ENCODE data around the gene CALHM5. TPM values are rescaled to one million over a fixed set of nuclear protein-coding genes. Genes with fewer than 3 reads are reported as not detected.
"Not testable (repeated sequence)": the region's sequence is repeated elsewhere in the genome, so short reads cannot be mapped to it uniquely, and the experiment has no call there.

Gene CALHM5
- total RNA-seq, 1 donor from 2014 or later, result 2.2 TPM

- H3K27me3 ChIP-seq, result no peaks in the 10 kb centered on the region
- intact Hi-C loops (cut with DNase I), result no loop called here
- H3K36me3 ChIP-seq, result no peaks in the 10 kb centered on the region
- TF ChIP-seq CTCF (IDR thresholded peaks at IDR 0.05), result no peak
- no peaks in the 10 kb centered on the region for H3K4me1 ChIP-seq
- H3K27ac ChIP-seq, result no peak overlapping the region
- no peak overlapping the region for H3K4me3 ChIP-seq
- no peaks in the 10 kb centered on the region for H3K9me3 ChIP-seq
- no peak for DNase-seq (ENCODE audit: extremely low spot score in 2 of 2)
Measured at GRCh38 chr6:116491610-116492330, 19.7 kb upstream of the CALHM5 start.

DNA sequence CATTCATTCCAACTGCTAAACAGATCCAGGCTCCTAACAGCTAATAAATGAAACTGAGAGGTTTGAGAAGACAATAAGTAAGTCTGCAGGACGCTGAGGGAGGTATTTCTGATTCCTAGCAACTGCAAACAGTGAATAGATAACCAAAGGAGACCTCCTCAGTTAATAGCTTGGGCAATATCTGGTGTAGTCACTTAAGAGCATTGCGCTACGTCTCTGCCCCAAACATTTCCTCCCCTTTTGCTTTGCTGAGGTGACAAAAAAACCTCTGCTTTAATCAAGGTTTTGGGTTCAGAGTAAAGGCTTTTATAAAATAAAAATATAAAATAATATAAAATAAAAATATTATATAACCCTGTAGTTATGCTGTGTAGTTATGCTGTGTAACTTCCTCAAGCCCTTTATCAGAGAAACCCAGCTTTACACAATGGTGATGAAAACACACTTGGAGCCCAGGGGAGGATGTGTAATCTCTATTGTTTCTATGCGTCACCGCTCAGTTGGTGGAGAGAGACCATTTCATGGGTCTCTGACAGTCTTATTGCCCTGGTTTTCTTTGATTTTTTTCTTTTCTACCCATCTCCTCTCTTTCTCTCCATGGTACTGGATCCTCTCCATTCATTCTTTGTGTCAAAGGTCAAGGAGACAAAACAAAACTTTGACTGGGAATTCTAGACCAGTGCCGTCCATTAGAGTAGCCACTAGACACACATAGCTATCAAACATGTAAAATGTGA is 18.9 kb upstream of the CALHM5 start:
- Histone ChIP-seq H3K27ac (no peak overlapping the region), H3K4me3 (no peak overlapping the region), H3K9me3 (no peaks in the 10 kb centered on the region), H3K27me3 (no peaks in the 10 kb centered on the region), H3K4me1 (no peaks in the 10 kb centered on the region), H3K36me3 (no peaks in the 10 kb centered on the region)
- DNase-seq (ENCODE audit: extremely low spot score in 2 of 2), result no peak
- TF ChIP-seq CTCF (IDR thresholded peaks at IDR 0.05) (no peak), POLR2AphosphoS5 (IDR thresholded peaks at IDR 0.05; ENCODE audit: insufficient read depth in 1 of 2, low read depth in 1 of 2) (no peak), POLR2A (IDR thresholded peaks at IDR 0.05) (no peak)
- intact Hi-C loops (cut with DNase I), result no loop called here

- H3K4me1 ChIP-seq; H3K36me3 ChIP-seq; DNase-seq (ENCODE audit: extremely low spot score in 2 of 2); H3K4me3 ChIP-seq; H3K9me3 ChIP-seq; H3K27ac ChIP-seq; H3K27me3 ChIP-seq; intact Hi-C loops (cut with DNase I): not testable (repeated sequence)
Measured at GRCh38 chr6:116495161-116495560, 16.3 kb upstream of the CALHM5 start.

DNA sequence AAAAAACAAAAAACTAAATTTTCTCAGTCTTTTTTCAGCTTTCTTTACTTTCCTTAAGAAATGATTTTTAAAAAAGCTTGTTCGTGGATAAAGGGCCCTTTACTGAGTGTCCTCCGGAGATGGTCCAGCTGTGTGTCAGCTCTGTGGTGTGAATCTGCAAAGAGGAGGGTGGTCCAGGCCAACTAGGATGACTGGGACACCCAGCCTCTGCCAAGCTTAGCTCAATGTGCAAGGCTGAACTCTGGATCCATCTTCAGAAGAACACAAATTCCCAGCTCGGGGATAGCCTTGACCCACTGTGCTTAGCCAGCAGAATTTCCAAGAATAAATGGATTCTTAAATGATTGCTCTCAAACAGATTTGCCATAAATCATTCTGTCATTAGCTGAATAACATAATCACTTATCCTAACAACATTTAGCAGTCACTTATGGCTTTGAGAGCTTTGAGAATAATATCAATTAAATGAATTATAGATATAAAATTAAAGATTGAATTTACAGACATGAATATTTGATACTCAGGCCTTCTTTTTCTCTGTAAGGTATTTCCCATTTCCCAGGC is 14.2 kb upstream of the CALHM5 start:
- no peak overlapping the region for H3K4me3 ChIP-seq
- intact Hi-C loops (cut with DNase I), result no loop called here
- no peaks in the 10 kb centered on the region for H3K36me3 ChIP-seq
- no peak for TF ChIP-seq POLR2A (IDR thresholded peaks at IDR 0.05)
- TF ChIP-seq POLR2AphosphoS5 (IDR thresholded peaks at IDR 0.05; ENCODE audit: insufficient read depth in 1 of 2, low read depth in 1 of 2), result no peak
- no peaks in the 10 kb centered on the region for H3K4me1 ChIP-seq
- no peaks in the 10 kb centered on the region for H3K9me3 ChIP-seq
- no peak overlapping the region for H3K27ac ChIP-seq
- DNase-seq (ENCODE audit: extremely low spot score in 2 of 2), result no peak
- H3K27me3 ChIP-seq, result no peaks in the 10 kb centered on the region

- no peaks in the 10 kb centered on the region for H3K27me3 ChIP-seq
- no peaks in the 10 kb centered on the region for H3K36me3 ChIP-seq
- H3K4me1 ChIP-seq, result no peaks in the 10 kb centered on the region
- intact Hi-C loops (cut with DNase I), result no loop called here
- no peak for DNase-seq (ENCODE audit: extremely low spot score in 2 of 2)
- TF ChIP-seq CTCF (IDR thresholded peaks at IDR 0.05) (no peak), POLR2AphosphoS5 (IDR thresholded peaks at IDR 0.05; ENCODE audit: insufficient read depth in 1 of 2, low read depth in 1 of 2) (no peak), POLR2A (IDR thresholded peaks at IDR 0.05) (no peak)
- H3K4me3 ChIP-seq, result no peak overlapping the region
- H3K9me3 ChIP-seq, result no peaks in the 10 kb centered on the region
- H3K27ac ChIP-seq, result no peak overlapping the region
Measured at GRCh38 chr6:116500969-116501433, 10.4 kb upstream of the CALHM5 start.

DNA sequence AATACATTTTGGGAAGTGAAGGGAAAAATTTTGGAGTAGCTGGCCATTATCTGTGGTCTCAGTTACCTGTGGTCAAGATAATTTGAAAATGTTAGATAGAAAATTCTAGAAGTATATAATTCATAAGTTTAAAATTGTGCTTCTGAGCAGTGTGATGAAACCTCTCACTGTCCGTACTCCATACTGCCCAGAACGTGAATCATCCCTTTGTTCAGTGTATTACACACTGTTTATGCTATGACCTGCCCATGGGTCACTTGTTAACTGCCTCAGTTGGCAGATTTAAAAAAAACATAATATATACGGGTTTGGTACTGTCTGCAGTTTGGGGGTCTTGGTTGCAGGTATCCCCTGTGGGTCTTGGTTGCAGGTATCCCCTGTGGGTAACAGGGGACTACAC is 4.1 kb upstream of the CALHM5 start:
- Histone ChIP-seq H3K36me3 (no peaks in the 10 kb centered on the region), H3K27ac (no peak overlapping the region), H3K9me3 (no peaks in the 10 kb centered on the region), H3K27me3 (no peaks in the 10 kb centered on the region), H3K4me3 (no peak overlapping the region), H3K4me1 (no peaks in the 10 kb centered on the region)
- DNase-seq (ENCODE audit: extremely low spot score in 2 of 2), result no peak
- intact Hi-C loops (cut with DNase I), result no loop called here
- no peak for TF ChIP-seq POLR2A (IDR thresholded peaks at IDR 0.05)
- no peak for TF ChIP-seq POLR2AphosphoS5 (IDR thresholded peaks at IDR 0.05; ENCODE audit: insufficient read depth in 1 of 2, low read depth in 1 of 2)
- TF ChIP-seq CTCF (IDR thresholded peaks at IDR 0.05), result no peak

Measured in vagina (tissue), 2 donors.